SK-N-MC (cell line): ENCODE measurements around the gene ZNF761.

Source experiments
- DNase-seq: peaks from one replicate; pipeline ENCODE4 v3.0.0-alpha.2; 2011; ENCODE audit warnings: low read depth, low spot score
- H3K27ac ChIP-seq: fragments of 200-600 bp; sonication (generic); 2 replicates; pipeline ENCODE4 v1.5.1; 2016; ENCODE audit warnings: mixed run types
- H3K36me3 ChIP-seq: fragments of 200-600 bp; sonication (generic); 2 replicates; pipeline ENCODE4 v1.6.1; 2017; ENCODE audit warnings: antibody characterized with exemption, low read length, mixed read lengths; ENCODE audit not compliant: insufficient read depth
- H3K4me3 ChIP-seq: fragments of 200-600 bp; sonication (generic); 2 replicates; pipeline ENCODE4 v1.5.1; 2016
- H3K9ac ChIP-seq: fragments of 200-600 bp; sonication (generic); 2 replicates; pipeline ENCODE4 v1.8.0; 2017; ENCODE audit warnings: mixed run types, mixed read lengths; ENCODE audit not compliant: insufficient read length
- H3K9me3 ChIP-seq: fragments of 200-600 bp; sonication (generic); 2 replicates; pipeline ENCODE4 v1.6.1; 2017; ENCODE audit warnings: low read depth, mild to moderate bottlenecking, antibody characterized with exemption, low read length, moderate library complexity, mixed read lengths
- EZH2 ChIP-seq: fragments of 200-600 bp; sonication (generic); IDR thresholded peaks from one replicate; pipeline ENCODE4 v1.6.1; 2017; ENCODE audit warnings: antibody characterized with exemption
- FOXP2 ChIP-seq: optimal IDR thresholded peaks from 2 replicates; pipeline ENCODE3; 2011; ENCODE audit warnings: mild to moderate bottlenecking, moderate library complexity; ENCODE audit not compliant: insufficient read depth; ENCODE audit errors: extremely low read length, control extremely low read depth
- POLR2AphosphoS5 ChIP-seq: IDR thresholded peaks from 2 replicates; pipeline ENCODE4 v1.6.1; 2012; ENCODE audit warnings: mild to moderate bottlenecking, low read depth, low read length, borderline replicate concordance

The ZNF761 gene

DNA sequence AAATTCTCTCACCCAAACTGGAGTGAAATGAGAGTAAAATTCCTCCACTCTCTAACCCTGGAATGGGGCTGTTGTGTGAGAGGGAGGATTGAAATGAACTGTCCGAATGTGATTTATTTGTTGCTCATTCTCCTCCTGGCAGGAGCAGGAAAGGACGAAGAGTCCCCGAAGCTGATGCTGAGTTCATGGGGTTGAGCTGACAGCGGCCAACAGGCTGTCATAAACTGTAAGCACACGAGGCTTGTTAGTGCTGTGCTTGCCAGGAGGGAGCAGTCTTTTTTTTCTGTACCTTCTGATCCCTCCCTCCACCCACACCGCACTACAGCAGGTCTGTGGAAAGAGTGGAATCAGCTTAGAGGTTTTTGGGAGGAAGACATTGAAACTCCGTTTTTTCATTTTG is 73.1 kb downstream of the ZNF761 start:
- no peak for TF ChIP-seq FOXP2
- no peak for TF ChIP-seq POLR2AphosphoS5
- no peak for TF ChIP-seq EZH2
- DNase-seq, result no peak
- Histone ChIP-seq H3K27ac (no peak overlapping the region), H3K36me3 (no peaks in the 10 kb centered on the region), H3K9ac (no peak overlapping the region), H3K4me3 (no peak overlapping the region), H3K9me3 (no peaks in the 10 kb centered on the region)

- no peak overlapping the region for H3K9ac ChIP-seq
- TF ChIP-seq EZH2, result no peak
- TF ChIP-seq FOXP2, result no peak
- no peak for TF ChIP-seq POLR2AphosphoS5
- no peak overlapping the region for H3K4me3 ChIP-seq
- no peak for DNase-seq
- no peak overlapping the region for H3K27ac ChIP-seq
- no peaks in the 10 kb centered on the region for H3K9me3 ChIP-seq
- no peaks in the 10 kb centered on the region for H3K36me3 ChIP-seq
Observed at GRCh38 chr19:53506728-53507127, 74.9 kb downstream of the ZNF761 start.
